SU-DHL-6 (cell line): ENCODE data around the gene TEKT4.

ENCODE experiments used
- CTCF ChIP-seq: fragments of 200-600 bp; sonication (generic); IDR thresholded peaks from one replicate; pipeline ENCODE4 v1.5.1; 2017; ENCODE audit warnings: antibody characterized with exemption, mild to moderate bottlenecking, low read length, moderate library complexity; ENCODE audit not compliant: insufficient read depth, poor library complexity, severe bottlenecking
- EZH2phosphoT487 ChIP-seq: fragments of 200-600 bp; sonication (generic), shearing (Covaris generic); conservative IDR thresholded peaks from 2 replicates; pipeline ENCODE4 v1.6.1; 2018; ENCODE audit warnings: mild to moderate bottlenecking, antibody characterized with exemption, low read length, moderate library complexity, mixed read lengths

GRCh38 chr2:94890234-94890633, 19.0 kb downstream of the TEKT4 start:
- TF ChIP-seq CTCF (no peak), EZH2phosphoT487 (no peak)
